MCF 10A (cell line): ENCODE results near the gene KCNH1. TPM values are rescaled to one million over a fixed set of nuclear protein-coding genes. Genes with fewer than 3 reads are reported as not detected.

ENCODE experiments used
- BruUV-seq: library from RNA; stranded (reverse); fragments of 400-500 nt; replicated peaks from 2 replicates; lab custom pipeline; 2021; lab: Mats Ljungman, UMichigan
- CTCF ChIA-PET: fragments of 300-600 bp; sonication (Branson Sonifier 250); formaldehyde crosslinking; extraction: SDS; loops from one replicate; lab custom pipeline; 2021; ENCODE audit warnings: antibody characterized with exemption, inconsistent platforms; lab: Yijun Ruan, JAX
- POLR2A ChIA-PET: fragments of 300-600, 350-650 bp; sonication (Branson Sonifier 250); formaldehyde crosslinking; extraction: SDS; loops from one replicate; lab custom pipeline; 2020; ENCODE audit warnings: antibody characterized with exemption, inconsistent platforms; lab: Yijun Ruan, JAX
- DNase-seq: peaks from one replicate; pipeline ENCODE4 v3.0.0-alpha.2; 2018; ENCODE audit not compliant: unreplicated experiment
- H3K27ac Mint-ChIP-seq: one replicate; pipeline ENCODE4 v1.8.0; 2022; ENCODE audit warnings: mild to moderate bottlenecking, low read depth, mixed read lengths; ENCODE audit not compliant: unreplicated experiment
- H3K27me3 Mint-ChIP-seq: one replicate; pipeline ENCODE4 v1.8.0; 2022; ENCODE audit warnings: mixed read lengths; ENCODE audit not compliant: insufficient read depth, unreplicated experiment
- H3K36me3 Mint-ChIP-seq: one replicate; pipeline ENCODE4 v1.8.0; 2022; ENCODE audit warnings: mild to moderate bottlenecking, moderate library complexity, mixed read lengths; ENCODE audit not compliant: insufficient read depth, unreplicated experiment
- H3K4me1 Mint-ChIP-seq: one replicate; pipeline ENCODE4 v1.8.0; 2022; ENCODE audit warnings: mixed read lengths; ENCODE audit not compliant: insufficient read depth, unreplicated experiment
- H3K4me3 Mint-ChIP-seq: one replicate; pipeline ENCODE4 v1.8.0; 2022; ENCODE audit warnings: mild to moderate bottlenecking, moderate library complexity, mixed read lengths; ENCODE audit not compliant: unreplicated experiment
- H3K9me3 Mint-ChIP-seq: one replicate; pipeline ENCODE4 v1.8.0; 2022; ENCODE audit warnings: mixed read lengths; ENCODE audit not compliant: unreplicated experiment
- CTCF ChIP-seq: fragments of 200-600 bp; IDR thresholded peaks from one replicate; pipeline ENCODE4 v1.8.0; 2022; ENCODE audit warnings: antibody characterized with exemption, mild to moderate bottlenecking; ENCODE audit not compliant: unreplicated experiment
- intact Hi-C: fragments of 100-400 bp; cut with micrococcal nuclease; formaldehyde crosslinking; loops from 2 replicates; pipeline ENCODE4 v1.14.1; 2022
- total RNA-seq: library from RNA; stranded (reverse); gene quantifications from 2 replicates; pipeline ENCODE4 v1.2.3, GENCODE V29; 2022

KCNH1 gene
- total RNA-seq, 1 experiment from 2014 or later, result 0.19 TPM

- intact Hi-C loops, result no loop called here
- CTCF ChIA-PET, result interaction anchor here (0.6 kb wide), 1 partner anchor 376 kb away, joined by 3 read pairs; no protein-coding TSS in a partner anchor
- H3K9me3 Mint-ChIP-seq, result no peaks in the 10 kb centered on the region
- POLR2A ChIA-PET, result interaction anchor here (0.5 kb wide), 1 partner anchor 97 kb away, joined by 3 read pairs; no protein-coding TSS in a partner anchor
- DNase-seq, result no peak
- no peak overlapping the region for H3K4me3 Mint-ChIP-seq
- H3K36me3 Mint-ChIP-seq, result no peaks in the 10 kb centered on the region
- no TSS peak for BruUV-seq
- H3K27me3 Mint-ChIP-seq, result peaks cover 13% of the 10 kb centered on the region
- H3K4me1 Mint-ChIP-seq, result no peaks in the 10 kb centered on the region
- TF ChIP-seq CTCF, result no peak
- no peak overlapping the region for H3K27ac Mint-ChIP-seq
Observed at GRCh38 chr1:210755991-210756659, 377.8 kb downstream of the KCNH1 start.

GRCh38 chr1:210754878-210755665, 378.9 kb downstream of the KCNH1 start:
- H3K27me3 Mint-ChIP-seq, result peaks cover 20% of the 10 kb centered on the region
- no peaks in the 10 kb centered on the region for H3K36me3 Mint-ChIP-seq
- H3K9me3 Mint-ChIP-seq, result no peaks in the 10 kb centered on the region
- no peak overlapping the region for H3K27ac Mint-ChIP-seq
- no TSS peak for BruUV-seq
- peak; percentile 50 for DNase-seq
- no peak overlapping the region for H3K4me3 Mint-ChIP-seq
- ChIA-PET POLR2A (no interaction called here), CTCF (interaction anchor here (1.4 kb wide), 1 partner anchor 171 kb away, joined by 8 read pairs; no protein-coding TSS in a partner anchor)
- no peak for TF ChIP-seq CTCF
- H3K4me1 Mint-ChIP-seq, result no peaks in the 10 kb centered on the region
- intact Hi-C loops, result no loop called here

GRCh38 chr1:210751911-210752310, 382.0 kb downstream of the KCNH1 start:
- H3K27ac Mint-ChIP-seq, result no peak overlapping the region
- peaks cover 20% of the 10 kb centered on the region for H3K27me3 Mint-ChIP-seq
- BruUV-seq, result no TSS peak
- H3K4me1 Mint-ChIP-seq, result no peaks in the 10 kb centered on the region
- H3K36me3 Mint-ChIP-seq, result no peaks in the 10 kb centered on the region
- H3K4me3 Mint-ChIP-seq, result no peak overlapping the region
- DNase-seq, result no peak
- CTCF ChIA-PET, result interaction anchor here (0.9 kb wide), 1 partner anchor 167 kb away, joined by 3 read pairs; no protein-coding TSS in a partner anchor
- no peaks in the 10 kb centered on the region for H3K9me3 Mint-ChIP-seq
- intact Hi-C loops, result no loop called here
- no peak for TF ChIP-seq CTCF
- POLR2A ChIA-PET, result no interaction called here

GRCh38 chr1:210750468-210750867, 383.5 kb downstream of the KCNH1 start:
- H3K9me3 Mint-ChIP-seq, result no peaks in the 10 kb centered on the region
- CTCF ChIA-PET, result no interaction called here
- BruUV-seq, result no TSS peak
- TF ChIP-seq CTCF, result no peak
- H3K4me1 Mint-ChIP-seq, result no peaks in the 10 kb centered on the region
- no peaks in the 10 kb centered on the region for H3K36me3 Mint-ChIP-seq
- no peak overlapping the region for H3K27ac Mint-ChIP-seq
- no peak for DNase-seq
- intact Hi-C loops, result no loop called here
- POLR2A ChIA-PET, result no interaction called here
- H3K27me3 Mint-ChIP-seq, result peaks cover 20% of the 10 kb centered on the region
- no peak overlapping the region for H3K4me3 Mint-ChIP-seq
